ENCODE data around the gene FILIP1. TPM values are rescaled to one million over a fixed set of nuclear protein-coding genes. Genes with fewer than 3 reads are reported as not detected.

The FILIP1 gene
- total and polyA plus RNA-seq, 12 donors: 16.8 to 269 (median 181) TPM

DNA sequence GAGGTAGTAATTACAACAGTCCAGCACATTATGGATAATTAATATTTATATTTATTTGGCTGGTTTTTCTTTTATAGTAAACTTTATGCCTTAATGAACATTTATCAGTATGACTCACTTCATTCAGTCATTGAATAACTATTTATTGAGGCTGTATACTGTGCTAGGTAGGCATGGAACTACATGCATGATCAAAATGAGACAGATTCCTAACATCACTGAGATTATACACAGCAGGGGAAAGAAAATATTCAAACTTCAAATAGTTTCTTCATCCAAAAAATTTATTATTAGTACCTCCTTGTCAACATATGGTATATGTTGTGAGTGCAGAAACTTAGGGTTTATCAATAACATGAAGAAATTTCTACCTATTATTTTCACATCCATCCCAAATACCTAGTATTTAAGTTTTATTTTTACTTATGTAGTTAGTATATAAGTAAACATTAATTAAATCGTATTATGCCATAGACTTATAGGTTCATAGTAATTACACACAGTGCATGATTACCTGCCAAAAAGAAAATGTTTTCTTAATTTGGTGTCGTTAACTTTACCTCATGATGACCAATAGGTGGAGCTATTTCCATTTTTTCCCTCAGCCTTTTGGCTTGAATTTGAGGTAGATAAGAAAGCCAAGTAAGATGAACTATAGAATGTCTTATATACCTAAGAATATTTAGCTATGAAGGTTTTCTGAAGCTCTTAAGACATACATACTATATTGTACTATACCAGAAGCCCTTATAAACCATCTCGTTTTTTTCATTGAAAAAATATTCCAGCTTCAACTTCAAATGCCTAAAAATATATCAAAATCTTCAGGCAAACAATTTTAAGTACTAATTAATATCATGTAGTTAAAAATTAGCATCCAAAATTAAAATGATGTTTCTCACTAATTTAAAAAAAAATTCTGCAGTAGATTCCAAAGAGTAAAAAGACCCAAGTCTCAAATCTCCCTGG, 196.5 kb downstream of the FILIP1 start:
- Histone ChIP-seq H3K4me1 (peaks cover 0 to 32% (median 24%) of the 10 kb centered on the region in 9 donors), H3K36me3 (peaks cover 0 to 31% (median 0%) of the 10 kb centered on the region in 9 donors), H3K9me3 (no peaks in the 10 kb centered on the region), H3K27me3 (no peaks in the 10 kb centered on the region), H3K4me3 (no peak overlapping the region), H3K27ac (no peak overlapping the region)
- intact Hi-C loops (cut with DNase I): loop anchor here in 7 of 10 donors (1.0 to 5.0 kb wide), 6 partner anchors 50 to 230 kb away; no protein-coding TSS in a partner anchor
- DNase-seq (no peak), ATAC-seq (peak in 7 of 8 donors; percentile 20 to 59 (median 39))
- WGBS, 2 donors: 19 to 21% methylated on average over 3 of the region's 3 CpGs
- TF ChIP-seq, protein P1, sequence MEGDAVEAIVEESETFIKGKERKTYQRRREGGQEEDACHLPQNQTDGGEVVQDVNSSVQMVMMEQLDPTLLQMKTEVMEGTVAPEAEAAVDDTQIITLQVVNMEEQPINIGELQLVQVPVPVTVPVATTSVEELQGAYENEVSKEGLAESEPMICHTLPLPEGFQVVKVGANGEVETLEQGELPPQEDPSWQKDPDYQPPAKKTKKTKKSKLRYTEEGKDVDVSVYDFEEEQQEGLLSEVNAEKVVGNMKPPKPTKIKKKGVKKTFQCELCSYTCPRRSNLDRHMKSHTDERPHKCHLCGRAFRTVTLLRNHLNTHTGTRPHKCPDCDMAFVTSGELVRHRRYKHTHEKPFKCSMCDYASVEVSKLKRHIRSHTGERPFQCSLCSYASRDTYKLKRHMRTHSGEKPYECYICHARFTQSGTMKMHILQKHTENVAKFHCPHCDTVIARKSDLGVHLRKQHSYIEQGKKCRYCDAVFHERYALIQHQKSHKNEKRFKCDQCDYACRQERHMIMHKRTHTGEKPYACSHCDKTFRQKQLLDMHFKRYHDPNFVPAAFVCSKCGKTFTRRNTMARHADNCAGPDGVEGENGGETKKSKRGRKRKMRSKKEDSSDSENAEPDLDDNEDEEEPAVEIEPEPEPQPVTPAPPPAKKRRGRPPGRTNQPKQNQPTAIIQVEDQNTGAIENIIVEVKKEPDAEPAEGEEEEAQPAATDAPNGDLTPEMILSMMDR (IDR thresholded peaks at IDR 0.05): peak; percentile 60 to 86 (median 76)

DNA sequence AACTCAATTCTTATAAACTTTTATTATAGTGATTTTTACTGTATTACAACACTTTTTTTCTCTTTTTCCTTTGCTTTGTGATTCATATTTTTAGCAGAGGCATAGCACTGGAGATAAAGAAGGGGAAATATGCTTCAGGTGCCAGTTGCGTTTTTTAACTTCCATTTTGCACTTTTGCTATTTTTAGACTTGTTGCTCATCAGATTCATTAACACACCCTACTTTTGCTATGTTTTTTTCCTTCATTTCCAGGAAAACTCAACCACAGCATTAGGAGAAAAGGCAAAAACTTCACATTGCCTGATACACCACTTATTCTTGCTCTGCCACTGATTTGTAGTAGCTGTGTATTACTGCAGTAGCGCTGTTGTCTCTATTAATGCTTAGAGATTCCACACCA, 201.0 kb downstream of the FILIP1 start:
- TF ChIP-seq, protein P1 (IDR thresholded peaks at IDR 0.05): no peak
- Histone ChIP-seq H3K27ac (peak overlapping the region in 4 of 10 donors; percentile 1 to 36 (median 10)), H3K4me3 (no peak overlapping the region), H3K4me1 (peaks cover 0 to 33% (median 17%) of the 10 kb centered on the region in 9 donors), H3K27me3 (no peaks in the 10 kb centered on the region), H3K36me3 (peaks cover 0 to 48% (median 0%) of the 10 kb centered on the region in 9 donors), H3K9me3 (no peaks in the 10 kb centered on the region)
- no peak for DNase-seq
- no peak for ATAC-seq
- 81 to 83% methylated on average over 2 of the region's 2 CpGs for WGBS, 2 donors
- intact Hi-C loops (cut with DNase I): no loop called here

DNA sequence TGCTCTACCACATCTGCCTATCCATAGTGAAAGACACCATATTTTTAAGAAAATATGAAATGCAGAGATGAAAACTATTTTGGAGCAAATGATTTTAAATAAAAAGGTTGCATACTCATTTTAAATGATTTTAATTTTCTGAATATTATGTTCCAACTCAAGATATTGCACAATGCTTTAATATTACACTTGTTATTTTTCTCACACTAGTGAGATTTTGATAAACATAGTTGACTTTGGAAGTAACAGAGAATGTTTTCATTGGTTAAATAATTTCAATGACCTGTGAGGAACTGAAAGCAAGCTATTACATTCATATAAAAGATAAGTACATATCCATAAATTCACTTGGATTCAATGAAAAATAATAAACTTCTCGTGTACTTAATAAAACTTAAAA, 201.9 kb downstream of the FILIP1 start:
- intact Hi-C loops (cut with DNase I): no loop called here
- ATAC-seq: no peak
- peaks cover 0 to 51% (median 0%) of the 10 kb centered on the region in 9 donors for H3K36me3 ChIP-seq
- no peak for DNase-seq
- no peak overlapping the region for H3K4me3 ChIP-seq
- WGBS, 2 donors: 83 to 91% methylated on average over 1 of the region's 1 CpG
- TF ChIP-seq, protein P1 (IDR thresholded peaks at IDR 0.05): no peak
- peaks cover 0 to 30% (median 15%) of the 10 kb centered on the region in 9 donors for H3K4me1 ChIP-seq
- no peaks in the 10 kb centered on the region for H3K9me3 ChIP-seq
- H3K27ac ChIP-seq: peak overlapping the region in 1 of 10 donors; percentile 5
- H3K27me3 ChIP-seq: no peaks in the 10 kb centered on the region

DNA sequence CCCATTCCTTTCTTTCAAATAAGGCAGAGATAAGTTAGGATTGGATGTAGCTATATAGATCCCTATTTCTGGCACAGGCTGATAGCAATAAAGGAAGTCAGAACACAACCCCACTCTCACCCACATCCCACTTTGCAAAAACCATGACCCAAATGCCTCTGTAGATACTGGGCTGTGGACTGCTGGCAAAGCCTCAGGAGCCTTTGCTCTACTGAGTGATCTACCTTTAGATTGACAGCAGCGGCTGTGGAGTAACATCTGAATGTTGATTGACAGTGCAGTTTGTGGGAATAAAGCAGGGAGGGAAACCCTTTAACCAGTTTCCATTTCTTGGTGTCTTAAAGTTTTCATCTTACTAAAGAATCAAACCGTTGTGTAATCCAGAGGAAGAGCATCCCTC, 202.3 kb downstream of the FILIP1 start:
- Histone ChIP-seq H3K36me3 (peaks cover 0 to 51% (median 0%) of the 10 kb centered on the region in 9 donors), H3K27ac (peak overlapping the region in 2 of 10 donors; percentile 26 to 42), H3K9me3 (no peaks in the 10 kb centered on the region), H3K4me1 (peaks cover 0 to 30% (median 17%) of the 10 kb centered on the region in 9 donors), H3K27me3 (no peaks in the 10 kb centered on the region), H3K4me3 (no peak overlapping the region)
- 67 to 81% methylated on average over 2 of the region's 2 CpGs for WGBS, 2 donors
- DNase-seq: no peak
- ATAC-seq: peak in 2 of 8 donors; percentile 44 to 61
- intact Hi-C loops (cut with DNase I): no loop called here
- TF ChIP-seq, protein P1 (IDR thresholded peaks at IDR 0.05): no peak

Measured in heart right ventricle (tissue), 16 donors.